Peyer's patch (tissue), 4 donors: Measurements from ENCODE around the gene ZC3H4.

Experiments
- POLR2A ChIP-seq, 2 donors: fragments of 450-650 bp; IDR thresholded peaks; one replicate each; pipeline ENCODE4 v1.5.1; 2017; ENCODE audit warnings: antibody characterized with exemption in 2 of 2, mild to moderate bottlenecking in 2 of 2, moderate library complexity in 2 of 2
- TF ChIP-seq, protein P1 (sequence below), 6 experiments: fragments of 450-650 bp in 4 of 6; fragments of 200-600 bp in 2 of 6; sonication (generic) in 1 of 6; IDR thresholded peaks; one replicate each; pipeline ENCODE4 v1.5.1; 2017 to 2019; ENCODE audit warnings: antibody characterized with exemption in 6 of 6, mild to moderate bottlenecking in 3 of 6, moderate library complexity in 1 of 6

DNA sequence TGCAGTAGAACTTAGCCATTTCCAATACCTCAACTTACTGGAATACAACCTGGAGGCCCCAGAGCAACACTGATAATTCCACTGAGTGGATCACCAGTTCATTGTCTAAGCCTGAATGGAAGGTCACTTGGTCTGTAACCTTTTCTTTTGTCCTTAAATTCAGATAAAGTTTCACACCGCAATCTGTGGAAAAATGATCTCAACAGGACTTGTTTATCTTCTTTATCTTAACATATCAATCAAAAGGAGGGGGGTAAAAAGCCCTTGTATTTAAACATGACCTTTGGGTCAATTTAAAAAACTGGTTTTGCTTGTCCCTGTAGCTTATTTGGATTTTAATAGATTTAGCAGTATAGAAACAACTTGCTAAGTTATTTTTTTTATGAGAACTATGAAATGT is 38.6 kb upstream of the ZC3H4 start:
- TF ChIP-seq, protein P1, sequence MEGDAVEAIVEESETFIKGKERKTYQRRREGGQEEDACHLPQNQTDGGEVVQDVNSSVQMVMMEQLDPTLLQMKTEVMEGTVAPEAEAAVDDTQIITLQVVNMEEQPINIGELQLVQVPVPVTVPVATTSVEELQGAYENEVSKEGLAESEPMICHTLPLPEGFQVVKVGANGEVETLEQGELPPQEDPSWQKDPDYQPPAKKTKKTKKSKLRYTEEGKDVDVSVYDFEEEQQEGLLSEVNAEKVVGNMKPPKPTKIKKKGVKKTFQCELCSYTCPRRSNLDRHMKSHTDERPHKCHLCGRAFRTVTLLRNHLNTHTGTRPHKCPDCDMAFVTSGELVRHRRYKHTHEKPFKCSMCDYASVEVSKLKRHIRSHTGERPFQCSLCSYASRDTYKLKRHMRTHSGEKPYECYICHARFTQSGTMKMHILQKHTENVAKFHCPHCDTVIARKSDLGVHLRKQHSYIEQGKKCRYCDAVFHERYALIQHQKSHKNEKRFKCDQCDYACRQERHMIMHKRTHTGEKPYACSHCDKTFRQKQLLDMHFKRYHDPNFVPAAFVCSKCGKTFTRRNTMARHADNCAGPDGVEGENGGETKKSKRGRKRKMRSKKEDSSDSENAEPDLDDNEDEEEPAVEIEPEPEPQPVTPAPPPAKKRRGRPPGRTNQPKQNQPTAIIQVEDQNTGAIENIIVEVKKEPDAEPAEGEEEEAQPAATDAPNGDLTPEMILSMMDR (IDR thresholded peaks at IDR 0.05): no peak
- TF ChIP-seq POLR2A (IDR thresholded peaks at IDR 0.05): no peak
